WTC11 (cell line): Measurements from ENCODE around the gene PPIH. TPM values are rescaled to one million over a fixed set of nuclear protein-coding genes. Genes with fewer than 3 reads are reported as not detected.

Source experiments
- ATAC-seq: fragments of 200-7000 bp; cut with Tn5 transposase; 2 replicates; pipeline ENCODE4 v1.10.0; 2021; ENCODE audit warnings: mild to moderate bottlenecking, moderate library complexity
- CTCF ChIA-PET: fragments of 300-600 bp; sonication (Branson Sonifier 250); formaldehyde crosslinking; loops from one replicate; lab custom pipeline; 2021; ENCODE audit warnings: antibody characterized with exemption; lab: Charles Lee
- POLR2A ChIA-PET: fragments of 350-600 bp; sonication (Branson Sonifier 250); formaldehyde crosslinking; loops from one replicate; lab custom pipeline; 2021; ENCODE audit warnings: antibody characterized with exemption; lab: Charles Lee
- DNase-seq: peaks from one replicate; pipeline ENCODE4 v3.0.0; 2021; ENCODE audit warnings: low spot score
- H3K27ac Mint-ChIP-seq: 2 replicates; pipeline ENCODE4 v1.8.0; 2021; ENCODE audit warnings: mixed read lengths
- H3K27me3 Mint-ChIP-seq: 2 replicates; pipeline ENCODE4 v1.8.0; 2021; ENCODE audit warnings: low read depth, mild to moderate bottlenecking, moderate library complexity, mixed read lengths
- H3K36me3 Mint-ChIP-seq: 2 replicates; pipeline ENCODE4 v1.8.0; 2021; ENCODE audit warnings: mixed read lengths
- H3K4me1 Mint-ChIP-seq: 2 replicates; pipeline ENCODE4 v1.8.0; 2022; ENCODE audit warnings: mixed read lengths
- H3K4me3 Mint-ChIP-seq: 2 replicates; pipeline ENCODE4 v1.8.0; 2021; ENCODE audit warnings: mild to moderate bottlenecking, moderate library complexity, mixed read lengths
- H3K9me3 Mint-ChIP-seq: 2 replicates; pipeline ENCODE4 v1.8.0; 2021; ENCODE audit warnings: mixed read lengths
- ATF1 ChIP-seq: sonication (generic); formaldehyde crosslinking; IDR thresholded peaks from 2 replicates; pipeline ENCODE4 v1.8.1; 2023; ENCODE audit warnings: mild to moderate bottlenecking, moderate library complexity, missing genetic modification reagents
- CREM ChIP-seq: sonication (generic); formaldehyde crosslinking; IDR thresholded peaks from 2 replicates; pipeline ENCODE4 v1.8.1; 2022; ENCODE audit warnings: mild to moderate bottlenecking, missing genetic modification reagents, moderate library complexity
- ESRRA ChIP-seq: sonication (generic); formaldehyde crosslinking; IDR thresholded peaks from 2 replicates; pipeline ENCODE4 v1.8.1; 2022; ENCODE audit warnings: mild to moderate bottlenecking, missing genetic modification reagents, borderline replicate concordance
- FOXJ3 ChIP-seq: sonication (generic); formaldehyde crosslinking; IDR thresholded peaks from 2 replicates; pipeline ENCODE4 v1.9.0; 2021; ENCODE audit warnings: missing genetic modification reagents, mild to moderate bottlenecking, borderline replicate concordance
- GTF2I ChIP-seq: fragments of 250-450 bp; sonication (Bioruptor Pico); conservative IDR thresholded peaks from 2 replicates; pipeline ENCODE4 v1.4.0; 2021; ENCODE audit warnings: mild to moderate bottlenecking
- HMGA2 ChIP-seq: fragments of 250-450 bp; sonication (Bioruptor Pico); IDR thresholded peaks from 2 replicates; pipeline ENCODE4 v1.4.0; 2021; ENCODE audit warnings: mild to moderate bottlenecking, moderate library complexity
- MXD4 ChIP-seq: fragments of 250-450 bp; sonication (Bioruptor Pico); IDR thresholded peaks from 2 replicates; pipeline ENCODE4 v1.8.0; 2021; ENCODE audit warnings: mild to moderate bottlenecking, moderate library complexity, borderline replicate concordance
- NFATC4 ChIP-seq: fragments of 250-450 bp; sonication (Bioruptor Pico); IDR thresholded peaks from 2 replicates; pipeline ENCODE4 v1.9.0; 2021; ENCODE audit warnings: mild to moderate bottlenecking
- NR3C1 ChIP-seq: sonication (generic); formaldehyde crosslinking; conservative IDR thresholded peaks from 2 replicates; pipeline ENCODE4 v1.8.1; 2023; ENCODE audit warnings: low read depth, mild to moderate bottlenecking, missing genetic modification reagents
- RELA ChIP-seq: sonication (generic); formaldehyde crosslinking; IDR thresholded peaks from 2 replicates; pipeline ENCODE4 v1.8.1; 2022; ENCODE audit warnings: missing genetic modification reagents, mild to moderate bottlenecking, borderline replicate concordance
- TEAD1 ChIP-seq: sonication (generic); formaldehyde crosslinking; IDR thresholded peaks from 2 replicates; pipeline ENCODE4 v1.8.0; 2022; ENCODE audit warnings: mild to moderate bottlenecking, missing genetic modification reagents
- TP53 ChIP-seq: sonication (generic); formaldehyde crosslinking; IDR thresholded peaks from 2 replicates; pipeline ENCODE4 v1.8.1; 2023; ENCODE audit warnings: mild to moderate bottlenecking, missing genetic modification reagents
- ZNF232 ChIP-seq: sonication (generic); formaldehyde crosslinking; IDR thresholded peaks from 2 replicates; pipeline ENCODE4 v1.8.0; 2022; ENCODE audit warnings: mild to moderate bottlenecking, missing genetic modification reagents
- ZNF423 ChIP-seq: fragments of 250-450 bp; sonication (Bioruptor Pico); IDR thresholded peaks from 2 replicates; pipeline ENCODE4 v2.1.2; 2022; ENCODE audit warnings: mild to moderate bottlenecking, moderate library complexity
- total RNA-seq: library from RNA; stranded (reverse); gene quantifications from 3 replicates; pipeline ENCODE4 v1.2.3, GENCODE V29; 2021
- TF ChIP-seq, protein P1 (sequence below): sonication (generic); formaldehyde crosslinking; conservative IDR thresholded peaks from 2 replicates; pipeline ENCODE4 v1.8.1; 2022; ENCODE audit warnings: mild to moderate bottlenecking, missing genetic modification reagents
- TF ChIP-seq, protein P2 (sequence below): sonication (generic); formaldehyde crosslinking; IDR thresholded peaks from 2 replicates; pipeline ENCODE4 v1.8.0; 2022; ENCODE audit warnings: mild to moderate bottlenecking, missing genetic modification reagents
- TF ChIP-seq, protein P3 (sequence below): sonication (generic); formaldehyde crosslinking; IDR thresholded peaks from 2 replicates; pipeline ENCODE4 v1.8.1; 2023; ENCODE audit warnings: mild to moderate bottlenecking, missing genetic modification reagents, moderate library complexity
- TF ChIP-seq, protein P4 (sequence below): fragments of 250-450 bp; sonication (Bioruptor Pico); IDR thresholded peaks from 2 replicates; pipeline ENCODE4 v1.9.0; 2021; ENCODE audit warnings: moderate library complexity, mild to moderate bottlenecking, inconsistent platforms, borderline replicate concordance
- TF ChIP-seq, protein P5 (sequence below): fragments of 250-450 bp; sonication (Bioruptor Pico); IDR thresholded peaks from 2 replicates; pipeline ENCODE4 v1.8.0; 2021; ENCODE audit warnings: mild to moderate bottlenecking
- TF ChIP-seq, protein P6 (sequence below): sonication (generic); formaldehyde crosslinking; IDR thresholded peaks from 2 replicates; pipeline ENCODE4 v1.8.1; 2023; ENCODE audit warnings: mild to moderate bottlenecking, missing genetic modification reagents, moderate library complexity
- TF ChIP-seq, protein P7 (sequence below): fragments of 200-600 bp; IDR thresholded peaks from 2 replicates; pipeline ENCODE4 v1.8.0; 2022; ENCODE audit warnings: antibody characterized with exemption
- TF ChIP-seq, protein P8 (sequence below): fragments of 250-450 bp; sonication (Bioruptor Pico); IDR thresholded peaks from 2 replicates; pipeline ENCODE4 v1.9.0; 2021; ENCODE audit warnings: mild to moderate bottlenecking

PPIH gene
- total RNA-seq, 1 experiment from 2014 or later, result 69.3 TPM

DNA sequence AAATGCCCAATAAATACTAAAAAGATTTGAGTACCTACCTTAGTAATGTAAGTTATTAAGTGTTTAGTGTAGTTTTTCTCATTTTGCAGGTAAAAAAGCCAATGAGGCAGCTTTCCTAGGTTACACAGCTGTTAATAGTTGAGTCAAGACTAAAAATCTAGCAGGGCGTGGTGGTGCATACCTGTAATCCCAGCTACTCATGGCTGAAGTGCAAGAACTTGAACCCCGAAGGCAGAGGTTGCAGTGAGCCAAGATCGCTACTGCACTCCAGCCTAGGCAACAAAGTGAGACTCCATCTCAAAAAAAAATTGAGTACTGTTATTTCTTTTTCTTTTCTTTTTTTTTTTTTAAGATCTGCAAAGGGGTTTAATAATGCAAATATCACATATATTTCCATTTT lies 31.7 kb downstream of the PPIH start (continued):
- TF ChIP-seq, protein P1, sequence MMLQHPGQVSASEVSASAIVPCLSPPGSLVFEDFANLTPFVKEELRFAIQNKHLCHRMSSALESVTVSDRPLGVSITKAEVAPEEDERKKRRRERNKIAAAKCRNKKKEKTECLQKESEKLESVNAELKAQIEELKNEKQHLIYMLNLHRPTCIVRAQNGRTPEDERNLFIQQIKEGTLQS, result no peak
- TF ChIP-seq, protein P2, sequence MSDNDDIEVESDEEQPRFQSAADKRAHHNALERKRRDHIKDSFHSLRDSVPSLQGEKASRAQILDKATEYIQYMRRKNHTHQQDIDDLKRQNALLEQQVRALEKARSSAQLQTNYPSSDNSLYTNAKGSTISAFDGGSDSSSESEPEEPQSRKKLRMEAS (CRISPR knock-in tag), result no peak
- no peak for TF ChIP-seq CREM (CRISPR knock-in tag)

DNA sequence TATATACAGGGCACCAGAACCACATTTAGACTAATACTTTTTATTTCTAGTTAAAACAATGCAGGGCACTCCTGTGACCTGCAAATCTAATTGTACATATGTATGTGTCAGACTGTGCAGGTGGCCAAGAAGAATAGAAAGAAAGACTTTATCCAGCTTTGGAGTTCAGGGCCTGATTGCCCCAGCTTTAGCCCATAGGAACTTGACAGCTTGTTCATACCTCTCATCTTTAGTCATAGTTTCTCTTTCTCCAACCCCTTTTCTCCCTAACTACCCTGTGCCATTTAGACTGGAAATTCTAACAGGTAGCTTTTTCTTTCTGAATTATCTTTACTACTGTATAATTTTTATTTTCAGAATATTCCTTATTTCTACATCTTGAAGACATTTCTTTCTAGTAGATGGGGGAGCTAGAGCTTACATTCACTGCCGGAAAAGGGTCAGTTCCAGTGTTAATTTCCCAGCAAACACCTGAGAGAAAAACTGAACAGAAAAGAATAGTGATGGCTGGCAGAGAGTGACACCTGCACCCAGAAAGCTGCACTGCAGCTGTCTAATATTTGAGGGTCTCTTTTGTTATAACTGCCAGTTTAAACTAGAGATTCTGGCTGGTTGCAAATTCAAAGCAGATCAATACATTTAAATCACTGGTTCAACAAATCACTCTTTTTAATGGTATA lies 32.4 kb downstream of the PPIH start:
- no peak for ATAC-seq
- TF ChIP-seq ATF1, result no peak
- no peak for TF ChIP-seq NR3C1
- TF ChIP-seq, protein P3, sequence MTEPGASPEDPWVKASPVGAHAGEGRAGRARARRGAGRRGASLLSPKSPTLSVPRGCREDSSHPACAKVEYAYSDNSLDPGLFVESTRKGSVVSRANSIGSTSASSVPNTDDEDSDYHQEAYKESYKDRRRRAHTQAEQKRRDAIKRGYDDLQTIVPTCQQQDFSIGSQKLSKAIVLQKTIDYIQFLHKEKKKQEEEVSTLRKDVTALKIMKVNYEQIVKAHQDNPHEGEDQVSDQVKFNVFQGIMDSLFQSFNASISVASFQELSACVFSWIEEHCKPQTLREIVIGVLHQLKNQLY, result no peak
- no peak for TF ChIP-seq ZNF232
- no peak for TF ChIP-seq MXD4 (CRISPR knock-in tag)
- no peak for TF ChIP-seq GTF2I
- TF ChIP-seq, protein P4, sequence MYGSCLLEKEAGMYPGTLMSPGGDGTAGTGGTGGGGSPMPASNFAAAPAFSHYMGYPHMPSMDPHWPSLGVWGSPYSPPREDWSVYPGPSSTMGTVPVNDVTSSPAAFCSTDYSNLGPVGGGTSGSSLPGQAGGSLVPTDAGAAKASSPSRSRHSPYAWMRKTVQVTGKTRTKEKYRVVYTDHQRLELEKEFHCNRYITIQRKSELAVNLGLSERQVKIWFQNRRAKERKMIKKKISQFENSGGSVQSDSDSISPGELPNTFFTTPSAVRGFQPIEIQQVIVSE (CRISPR knock-in tag), result no peak
- Mint-ChIP-seq H3K4me1 (peaks cover 68% of the 10 kb centered on the region), H3K27me3 (no peaks in the 10 kb centered on the region), H3K27ac (no peak overlapping the region), H3K9me3 (no peaks in the 10 kb centered on the region), H3K4me3 (no peak overlapping the region), H3K36me3 (peaks cover 31% of the 10 kb centered on the region)
- no peak for DNase-seq
- CTCF ChIA-PET, result interaction anchor here (0.8 to 2.5 kb wide), 6 partner anchors 45 to 112 kb away, joined by 3 to 15 read pairs (median 4); partner anchors contain the start of genes C1orf50, CLDN19 and P3H1
- POLR2A ChIA-PET, result interaction anchor here (2.9 kb wide), 1 partner anchor 8 kb away, joined by 20 read pairs; the partner anchor contains the start of gene YBX1

DNA sequence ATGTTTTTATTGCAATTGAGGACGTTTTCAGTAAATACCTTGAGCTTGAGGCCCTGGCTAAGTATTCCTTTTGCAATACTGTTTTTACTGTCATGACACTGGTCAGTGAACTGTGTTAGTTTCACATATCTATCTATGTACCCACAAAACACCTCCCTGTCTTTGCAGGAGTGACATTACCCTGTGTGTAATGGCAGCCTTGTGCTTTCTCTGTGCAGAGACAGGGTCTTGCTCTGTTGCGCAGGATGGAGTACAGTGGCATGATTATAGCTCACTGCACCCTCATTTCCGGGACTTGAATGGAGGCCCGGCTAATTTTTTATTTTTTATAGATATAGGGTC lies 32.9 kb downstream of the PPIH start:
- H3K9me3 Mint-ChIP-seq, result no peaks in the 10 kb centered on the region
- no peaks in the 10 kb centered on the region for H3K27me3 Mint-ChIP-seq
- no peak for TF ChIP-seq ZNF423 (CRISPR knock-in tag)
- TF ChIP-seq, protein P5, sequence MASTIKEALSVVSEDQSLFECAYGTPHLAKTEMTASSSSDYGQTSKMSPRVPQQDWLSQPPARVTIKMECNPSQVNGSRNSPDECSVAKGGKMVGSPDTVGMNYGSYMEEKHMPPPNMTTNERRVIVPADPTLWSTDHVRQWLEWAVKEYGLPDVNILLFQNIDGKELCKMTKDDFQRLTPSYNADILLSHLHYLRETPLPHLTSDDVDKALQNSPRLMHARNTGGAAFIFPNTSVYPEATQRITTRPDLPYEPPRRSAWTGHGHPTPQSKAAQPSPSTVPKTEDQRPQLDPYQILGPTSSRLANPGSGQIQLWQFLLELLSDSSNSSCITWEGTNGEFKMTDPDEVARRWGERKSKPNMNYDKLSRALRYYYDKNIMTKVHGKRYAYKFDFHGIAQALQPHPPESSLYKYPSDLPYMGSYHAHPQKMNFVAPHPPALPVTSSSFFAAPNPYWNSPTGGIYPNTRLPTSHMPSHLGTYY (CRISPR knock-in tag), result no peak
- TF ChIP-seq, protein P6, sequence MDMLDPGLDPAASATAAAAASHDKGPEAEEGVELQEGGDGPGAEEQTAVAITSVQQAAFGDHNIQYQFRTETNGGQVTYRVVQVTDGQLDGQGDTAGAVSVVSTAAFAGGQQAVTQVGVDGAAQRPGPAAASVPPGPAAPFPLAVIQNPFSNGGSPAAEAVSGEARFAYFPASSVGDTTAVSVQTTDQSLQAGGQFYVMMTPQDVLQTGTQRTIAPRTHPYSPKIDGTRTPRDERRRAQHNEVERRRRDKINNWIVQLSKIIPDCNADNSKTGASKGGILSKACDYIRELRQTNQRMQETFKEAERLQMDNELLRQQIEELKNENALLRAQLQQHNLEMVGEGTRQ (CRISPR knock-in tag), result no peak
- TF ChIP-seq NFATC4, result no peak
- ChIA-PET CTCF (interaction anchor here (0.8 to 2.5 kb wide), 5 partner anchors 45 to 113 kb away, joined by 3 to 15 read pairs (median 4); partner anchors contain the start of genes C1orf50 and P3H1), POLR2A (interaction anchor here (2.9 kb wide), 1 partner anchor 9 kb away, joined by 20 read pairs; the partner anchor contains the start of gene YBX1)
- DNase-seq (no peak), ATAC-seq (no peak)
- H3K36me3 Mint-ChIP-seq, result peaks cover 36% of the 10 kb centered on the region
- H3K27ac Mint-ChIP-seq, result no peak overlapping the region
- no peak overlapping the region for H3K4me3 Mint-ChIP-seq
- peaks cover 64% of the 10 kb centered on the region for H3K4me1 Mint-ChIP-seq

DNA sequence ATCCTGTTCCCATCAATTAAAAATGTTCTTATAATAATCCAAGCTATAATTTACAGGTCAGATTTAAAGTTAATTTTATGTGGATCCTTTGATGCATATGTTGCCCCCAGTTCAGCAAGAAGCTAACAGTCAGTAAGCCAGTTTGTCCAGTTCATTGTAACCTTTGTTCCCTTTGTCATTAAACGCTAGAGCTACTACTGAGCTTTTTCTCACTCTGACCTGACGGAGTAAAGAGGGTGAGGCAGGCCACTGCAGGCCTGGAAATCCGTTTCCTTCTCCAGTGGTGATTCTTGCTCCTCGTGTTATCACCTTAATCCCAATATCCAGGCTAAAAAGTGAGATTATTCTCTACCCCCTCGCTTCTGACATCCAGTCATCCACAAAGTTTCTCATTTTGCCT lies 34.2 kb downstream of the PPIH start:
- ChIA-PET CTCF (interaction anchor here (0.7 to 2.5 kb wide), 6 partner anchors 38 to 519 kb away, joined by 3 to 15 read pairs (median 4); partner anchors contain the start of genes C1orf50 and P3H1), POLR2A (interaction anchor here (0.6 to 2.9 kb wide), 2 partner anchors 10 to 393 kb away, joined by 4 to 20 read pairs; partner anchors contain the start of gene YBX1)
- H3K4me3 Mint-ChIP-seq, result peak overlapping the region; percentile 31
- H3K9me3 Mint-ChIP-seq, result no peaks in the 10 kb centered on the region
- H3K27me3 Mint-ChIP-seq, result no peaks in the 10 kb centered on the region
- H3K27ac Mint-ChIP-seq, result peak overlapping the region; percentile 47
- peaks cover 45% of the 10 kb centered on the region for H3K36me3 Mint-ChIP-seq
- DNase-seq (no peak), ATAC-seq (peak; percentile 33; the same call in 1 of the 2 replicates)
- peaks cover 52% of the 10 kb centered on the region for H3K4me1 Mint-ChIP-seq
- no peak for TF ChIP-seq ATF1
- TF ChIP-seq, protein P2 (CRISPR knock-in tag), result no peak
- TF ChIP-seq, protein P7, sequence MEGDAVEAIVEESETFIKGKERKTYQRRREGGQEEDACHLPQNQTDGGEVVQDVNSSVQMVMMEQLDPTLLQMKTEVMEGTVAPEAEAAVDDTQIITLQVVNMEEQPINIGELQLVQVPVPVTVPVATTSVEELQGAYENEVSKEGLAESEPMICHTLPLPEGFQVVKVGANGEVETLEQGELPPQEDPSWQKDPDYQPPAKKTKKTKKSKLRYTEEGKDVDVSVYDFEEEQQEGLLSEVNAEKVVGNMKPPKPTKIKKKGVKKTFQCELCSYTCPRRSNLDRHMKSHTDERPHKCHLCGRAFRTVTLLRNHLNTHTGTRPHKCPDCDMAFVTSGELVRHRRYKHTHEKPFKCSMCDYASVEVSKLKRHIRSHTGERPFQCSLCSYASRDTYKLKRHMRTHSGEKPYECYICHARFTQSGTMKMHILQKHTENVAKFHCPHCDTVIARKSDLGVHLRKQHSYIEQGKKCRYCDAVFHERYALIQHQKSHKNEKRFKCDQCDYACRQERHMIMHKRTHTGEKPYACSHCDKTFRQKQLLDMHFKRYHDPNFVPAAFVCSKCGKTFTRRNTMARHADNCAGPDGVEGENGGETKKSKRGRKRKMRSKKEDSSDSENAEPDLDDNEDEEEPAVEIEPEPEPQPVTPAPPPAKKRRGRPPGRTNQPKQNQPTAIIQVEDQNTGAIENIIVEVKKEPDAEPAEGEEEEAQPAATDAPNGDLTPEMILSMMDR, result no peak
- TF ChIP-seq ZNF232, result no peak
- no peak for TF ChIP-seq FOXJ3 (CRISPR knock-in tag)
- no peak for TF ChIP-seq TEAD1 (CRISPR knock-in tag)
- TF ChIP-seq RELA, result no peak
- no peak for TF ChIP-seq ESRRA (CRISPR knock-in tag)
- TF ChIP-seq, protein P3, result no peak
- no peak for TF ChIP-seq HMGA2 (CRISPR knock-in tag)
- TF ChIP-seq, protein P8, sequence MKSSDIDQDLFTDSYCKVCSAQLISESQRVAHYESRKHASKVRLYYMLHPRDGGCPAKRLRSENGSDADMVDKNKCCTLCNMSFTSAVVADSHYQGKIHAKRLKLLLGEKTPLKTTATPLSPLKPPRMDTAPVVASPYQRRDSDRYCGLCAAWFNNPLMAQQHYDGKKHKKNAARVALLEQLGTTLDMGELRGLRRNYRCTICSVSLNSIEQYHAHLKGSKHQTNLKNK (CRISPR knock-in tag), result no peak
- no peak for TF ChIP-seq TP53 (CRISPR knock-in tag)
